ENCODE data around the gene TENT5C. TPM values are rescaled to one million over a fixed set of nuclear protein-coding genes. Genes with fewer than 3 reads are reported as not detected.

The TENT5C gene
- total and polyA plus RNA-seq, 2 of the 13 experiments (the other 11 are each of a cell fraction or from before 2014, with no cell fraction given), result 0.02 to 0.38 TPM

DNA sequence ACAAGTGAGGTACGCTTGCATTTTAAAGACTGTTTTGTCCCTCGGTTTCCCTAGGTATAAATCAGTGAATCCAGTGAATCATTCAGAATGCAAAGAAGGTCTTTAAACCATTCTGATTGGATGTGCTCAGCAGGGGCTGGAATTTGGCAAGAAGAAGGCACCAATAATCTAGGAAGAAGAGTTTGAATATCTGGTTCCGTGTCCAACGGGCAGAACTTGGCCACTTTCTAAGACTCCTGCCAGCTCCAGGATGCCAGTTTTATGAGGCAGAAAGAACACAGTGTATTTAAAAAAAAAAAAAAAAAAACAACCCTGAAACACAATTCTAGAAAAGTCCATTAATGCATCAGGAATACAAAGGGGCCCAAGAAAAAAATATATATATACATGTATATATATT, 3.0 kb upstream of the TENT5C start:
- ChIA-PET CTCF (ENCODE audit: low intra/inter-chr PET ratio, low total read pairs) (no interaction called here), POLR2A (no interaction called here)
- 51% methylated on average over 4 of the region's 4 CpGs for whole genome bisulfite sequencing (ENCODE audit: low lambda C conversion rate)
- H3K4me3 ChIP-seq (replicated peaks in 1 of 3; ENCODE audit: insufficient read depth in 1 of 3, low read depth in 2 of 3, low read length in 3 of 3), result no peak overlapping the region
- intact Hi-C loops (cut with micrococcal nuclease; ENCODE audit: unreplicated experiment), result no loop called here
- peaks cover 5 to 18% of the 10 kb centered on the region in 2 experiments; a peak in 4 of 5 replicates for H3K27me3 ChIP-seq (ENCODE audit: control insufficient read depth in 1 of 2, insufficient read depth in 2 of 2, low read length in 2 of 2)
- no peak for TF ChIP-seq SAFB2 (CRISPR knock-in tag; IDR thresholded peaks at IDR 0.05; ENCODE audit: borderline replicate concordance, low read depth)
- no peak overlapping the region for H3K27ac ChIP-seq (ENCODE audit: extremely low read length, insufficient read depth, low read length)
- in situ Hi-C loops (cut with HindIII; ENCODE audit: extremely low pct_ligation_motif_present, low pct_unique_long_range_greater_than_20kb), result no loop called here
- no peaks in the 10 kb centered on the region for H3K79me2 ChIP-seq (ENCODE audit: insufficient read depth, low read length)
- no peak overlapping the region for H3K9ac ChIP-seq (ENCODE audit: insufficient read depth, low read depth, low read length)
- DNase-seq (ENCODE audit: low spot score) (no peak), FAIRE-seq (no peak), ATAC-seq (no peak)
- H4K20me1 ChIP-seq (ENCODE audit: insufficient read depth, low read length), result no peaks in the 10 kb centered on the region
- no peak overlapping the region for H3K4me2 ChIP-seq (ENCODE audit: low read depth, low read length)
- BruUV-seq (replicated peaks), result no TSS peak
- peaks cover 18% of the 10 kb centered on the region for H3K4me1 ChIP-seq (ENCODE audit: insufficient read depth, low read length)
- H2AFZ ChIP-seq (ENCODE audit: low read length), result no peak overlapping the region
- H3K9me3 ChIP-seq (ENCODE audit: low read length), result no peaks in the 10 kb centered on the region
- H3K36me3 ChIP-seq (replicated peaks in 1 of 2; ENCODE audit: control insufficient read depth in 1 of 2, insufficient read depth in 2 of 2, low read length in 2 of 2), result no peaks in the 10 kb centered on the region

DNA sequence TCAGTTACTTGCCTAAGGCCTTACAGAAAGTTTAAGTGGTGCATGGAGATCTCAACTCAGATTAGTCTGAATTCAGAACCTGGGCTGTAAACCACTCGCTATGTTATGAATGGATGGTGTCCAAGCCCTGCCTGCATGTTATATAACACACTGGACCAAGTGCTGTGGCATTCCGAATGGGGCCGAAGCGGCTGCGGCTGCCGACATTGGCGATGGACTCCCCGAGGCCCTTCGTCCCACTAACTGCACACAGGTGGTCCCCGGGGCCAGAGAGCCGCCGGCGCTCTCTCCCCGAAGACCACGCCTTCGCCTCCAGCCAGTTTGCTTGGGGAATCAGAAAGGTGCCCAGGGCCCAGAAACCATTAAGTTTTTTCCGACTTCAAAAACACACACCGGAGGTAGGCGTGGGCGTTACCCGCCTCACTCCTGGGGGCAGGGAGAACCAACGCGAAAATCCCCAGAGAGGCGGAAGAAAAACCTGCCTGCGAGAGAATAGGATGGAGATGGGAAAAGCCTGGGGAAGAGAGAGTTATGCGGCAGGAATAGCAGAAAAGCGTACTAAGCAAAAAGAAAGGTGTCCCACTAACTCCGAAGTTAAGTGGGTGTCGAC, 579 bp upstream of the TENT5C start:
- Histone ChIP-seq H3K36me3 (replicated peaks in 1 of 2; ENCODE audit: control insufficient read depth in 1 of 2, insufficient read depth in 2 of 2, low read length in 2 of 2) (no peaks in the 10 kb centered on the region), H3K4me3 (replicated peaks in 1 of 3; ENCODE audit: insufficient read depth in 1 of 3, low read depth in 2 of 3, low read length in 3 of 3) (peak overlapping the region; percentile 60 to 77 (median 67)), H3K27me3 (ENCODE audit: control insufficient read depth in 1 of 2, insufficient read depth in 2 of 2, low read length in 2 of 2) (peaks cover 5 to 22% of the 10 kb centered on the region in 2 experiments; a peak in 4 of 5 replicates), H3K27ac (ENCODE audit: extremely low read length, insufficient read depth, low read length) (no peak overlapping the region), H3K79me2 (ENCODE audit: insufficient read depth, low read length) (no peaks in the 10 kb centered on the region), H3K9me3 (ENCODE audit: low read length) (no peaks in the 10 kb centered on the region), H2AFZ (ENCODE audit: low read length) (peak overlapping the region; percentile 73), H3K9ac (ENCODE audit: insufficient read depth, low read depth, low read length) (peak overlapping the region; percentile 43; the same call in 1 of the 2 replicates), H4K20me1 (ENCODE audit: insufficient read depth, low read length) (no peaks in the 10 kb centered on the region), H3K4me2 (ENCODE audit: low read depth, low read length) (peak overlapping the region; percentile 92), H3K4me1 (ENCODE audit: insufficient read depth, low read length) (peaks cover 18% of the 10 kb centered on the region; the same call in 1 of the 2 replicates)
- intact Hi-C loops (cut with micrococcal nuclease; ENCODE audit: unreplicated experiment) (no loop called here), in situ Hi-C loops (cut with HindIII; ENCODE audit: extremely low pct_ligation_motif_present, low pct_unique_long_range_greater_than_20kb) (no loop called here)
- ATAC-seq (peak; percentile 3; the same call in 2 of the 3 replicates), FAIRE-seq (no peak), DNase-seq (ENCODE audit: low spot score) (peak; percentile 5)
- 3% methylated on average over 16 of the region's 29 CpGs for WGBS (ENCODE audit: low lambda C conversion rate)
- ChIA-PET CTCF (ENCODE audit: low intra/inter-chr PET ratio, low total read pairs) (no interaction called here), POLR2A (no interaction called here)
- BruUV-seq (replicated peaks), result no TSS peak
- TF ChIP-seq, protein P1, sequence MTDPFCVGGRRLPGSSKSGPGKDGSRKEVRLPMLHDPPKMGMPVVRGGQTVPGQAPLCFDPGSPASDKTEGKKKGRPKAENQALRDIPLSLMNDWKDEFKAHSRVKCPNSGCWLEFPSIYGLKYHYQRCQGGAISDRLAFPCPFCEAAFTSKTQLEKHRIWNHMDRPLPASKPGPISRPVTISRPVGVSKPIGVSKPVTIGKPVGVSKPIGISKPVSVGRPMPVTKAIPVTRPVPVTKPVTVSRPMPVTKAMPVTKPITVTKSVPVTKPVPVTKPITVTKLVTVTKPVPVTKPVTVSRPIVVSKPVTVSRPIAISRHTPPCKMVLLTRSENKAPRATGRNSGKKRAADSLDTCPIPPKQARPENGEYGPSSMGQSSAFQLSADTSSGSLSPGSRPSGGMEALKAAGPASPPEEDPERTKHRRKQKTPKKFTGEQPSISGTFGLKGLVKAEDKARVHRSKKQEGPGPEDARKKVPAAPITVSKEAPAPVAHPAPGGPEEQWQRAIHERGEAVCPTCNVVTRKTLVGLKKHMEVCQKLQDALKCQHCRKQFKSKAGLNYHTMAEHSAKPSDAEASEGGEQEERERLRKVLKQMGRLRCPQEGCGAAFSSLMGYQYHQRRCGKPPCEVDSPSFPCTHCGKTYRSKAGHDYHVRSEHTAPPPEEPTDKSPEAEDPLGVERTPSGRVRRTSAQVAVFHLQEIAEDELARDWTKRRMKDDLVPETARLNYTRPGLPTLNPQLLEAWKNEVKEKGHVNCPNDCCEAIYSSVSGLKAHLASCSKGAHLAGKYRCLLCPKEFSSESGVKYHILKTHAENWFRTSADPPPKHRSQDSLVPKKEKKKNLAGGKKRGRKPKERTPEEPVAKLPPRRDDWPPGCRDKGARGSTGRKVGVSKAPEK (CRISPR knock-in tag; IDR thresholded peaks at IDR 0.05; ENCODE audit: borderline replicate concordance), result no peak
- no peak for TF ChIP-seq NFATC3 (CRISPR knock-in tag; IDR thresholded peaks at IDR 0.05)
- no peak for TF ChIP-seq KLF6 (CRISPR knock-in tag; IDR thresholded peaks at IDR 0.05)
- peak; percentile 21 to 51; a peak in 2 of 4 replicates for TF ChIP-seq MAFK (conservative IDR thresholded peaks at IDR 0.05 in 1 of 2, IDR thresholded peaks at IDR 0.05 in 1 of 2; ENCODE audit: low read length in 2 of 2)
- no peak for TF ChIP-seq ZNF788 (CRISPR knock-in tag; IDR thresholded peaks at IDR 0.05; ENCODE audit: borderline replicate concordance)
- 0 out of 2 replicates have a peak, but pooled peaks have one; percentile 3 for TF ChIP-seq ZNF564 (CRISPR knock-in tag; IDR thresholded peaks at IDR 0.05)
- no peak for TF ChIP-seq KDM5B (CRISPR knock-in tag; IDR thresholded peaks at IDR 0.05; ENCODE audit: borderline replicate concordance)
- TF ChIP-seq, protein P2, sequence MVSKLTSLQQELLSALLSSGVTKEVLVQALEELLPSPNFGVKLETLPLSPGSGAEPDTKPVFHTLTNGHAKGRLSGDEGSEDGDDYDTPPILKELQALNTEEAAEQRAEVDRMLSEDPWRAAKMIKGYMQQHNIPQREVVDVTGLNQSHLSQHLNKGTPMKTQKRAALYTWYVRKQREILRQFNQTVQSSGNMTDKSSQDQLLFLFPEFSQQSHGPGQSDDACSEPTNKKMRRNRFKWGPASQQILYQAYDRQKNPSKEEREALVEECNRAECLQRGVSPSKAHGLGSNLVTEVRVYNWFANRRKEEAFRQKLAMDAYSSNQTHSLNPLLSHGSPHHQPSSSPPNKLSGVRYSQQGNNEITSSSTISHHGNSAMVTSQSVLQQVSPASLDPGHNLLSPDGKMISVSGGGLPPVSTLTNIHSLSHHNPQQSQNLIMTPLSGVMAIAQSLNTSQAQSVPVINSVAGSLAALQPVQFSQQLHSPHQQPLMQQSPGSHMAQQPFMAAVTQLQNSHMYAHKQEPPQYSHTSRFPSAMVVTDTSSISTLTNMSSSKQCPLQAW (CRISPR knock-in tag; IDR thresholded peaks at IDR 0.05), result 0 out of 2 replicates have a peak, but pooled peaks have one; percentile 22
- no peak for TF ChIP-seq FOXC1 (CRISPR knock-in tag; IDR thresholded peaks at IDR 0.05; ENCODE audit: borderline replicate concordance)
- TF ChIP-seq ZNF253 (CRISPR knock-in tag; IDR thresholded peaks at IDR 0.05; ENCODE audit: borderline replicate concordance), result peak; percentile 68; the same call in 1 of the 2 replicates
- 0 out of 2 replicates have a peak, but pooled peaks have one; percentile 2 for TF ChIP-seq HDAC1 (CRISPR knock-in tag; IDR thresholded peaks at IDR 0.05)
- peak; percentile 32; the same call in 1 of the 2 replicates for TF ChIP-seq MAFF (IDR thresholded peaks at IDR 0.05; ENCODE audit: low read depth, low read length)

Measured in HepG2 (cell line).